NT2/D1 (cell line): Measurements from ENCODE around the gene FUCA1.

Experiments used
- DNase-seq: peaks from one replicate; pipeline ENCODE4 v3.0.0-alpha.2; 2011; ENCODE audit warnings: low read depth, low spot score
- H3K27me3 ChIP-seq: 2 replicates; pipeline ENCODE4 v1.6.0; 2011; ENCODE audit warnings: mild to moderate bottlenecking; ENCODE audit not compliant: insufficient read length, insufficient read depth
- H3K36me3 ChIP-seq: 2 replicates; pipeline ENCODE4 v1.6.1; 2011; ENCODE audit warnings: mild to moderate bottlenecking, low read length, mixed read lengths; ENCODE audit not compliant: insufficient read depth, insufficient read length
- H3K4me1 ChIP-seq: 2 replicates; pipeline ENCODE4 v1.5.1; 2011; ENCODE audit not compliant: insufficient read depth, insufficient read length
- H3K4me3 ChIP-seq: 2 replicates; pipeline ENCODE4 v1.5.1; 2011; ENCODE audit warnings: low read depth; ENCODE audit not compliant: insufficient read length
- H3K9ac ChIP-seq: 2 replicates; pipeline ENCODE4 v1.6.0; 2011; ENCODE audit warnings: low read depth; ENCODE audit not compliant: insufficient read length
- H3K9me3 ChIP-seq: 2 replicates; pipeline ENCODE4 v1.5.1; 2011; ENCODE audit warnings: mild to moderate bottlenecking, low read length; ENCODE audit not compliant: insufficient read depth
- SUZ12 ChIP-seq: IDR thresholded peaks from 2 replicates; pipeline ENCODE4 v1.6.1; 2011; ENCODE audit not compliant: insufficient read length, insufficient read depth; ENCODE audit errors: extremely low read depth
- YY1 ChIP-seq: IDR thresholded peaks from 2 replicates; pipeline ENCODE4 v1.6.1; 2011; ENCODE audit not compliant: insufficient read length, insufficient read depth
- ZNF274 ChIP-seq: IDR thresholded peaks from 2 replicates; pipeline ENCODE4 v1.6.1; 2011; ENCODE audit warnings: mild to moderate bottlenecking, low read depth, low read length

Gene FUCA1

GRCh38 chr1:23895993-23896392, 27.9 kb upstream of the FUCA1 start:
- DNase-seq = no peak
- TF ChIP-seq SUZ12 = no peak
- TF ChIP-seq ZNF274 = no peak
- no peak for TF ChIP-seq YY1
- Histone ChIP-seq H3K4me3 (no peak overlapping the region), H3K4me1 (no peaks in the 10 kb centered on the region), H3K36me3 (no peaks in the 10 kb centered on the region), H3K27me3 (no peaks in the 10 kb centered on the region), H3K9me3 (no peaks in the 10 kb centered on the region), H3K9ac (no peak overlapping the region)

GRCh38 chr1:23895082-23895481, 27.0 kb upstream of the FUCA1 start:
- H3K9ac ChIP-seq = no peak overlapping the region
- no peaks in the 10 kb centered on the region for H3K36me3 ChIP-seq
- H3K27me3 ChIP-seq = no peaks in the 10 kb centered on the region
- TF ChIP-seq YY1 (no peak), SUZ12 (no peak), ZNF274 (no peak)
- no peak for DNase-seq
- H3K9me3 ChIP-seq = no peaks in the 10 kb centered on the region
- H3K4me1 ChIP-seq = no peaks in the 10 kb centered on the region
- H3K4me3 ChIP-seq = no peak overlapping the region

GRCh38 chr1:23889074-23889473, 21.0 kb upstream of the FUCA1 start:
- no peaks in the 10 kb centered on the region for H3K27me3 ChIP-seq
- no peaks in the 10 kb centered on the region for H3K9me3 ChIP-seq
- TF ChIP-seq ZNF274 (no peak), SUZ12 (no peak), YY1 (no peak)
- no peak overlapping the region for H3K9ac ChIP-seq
- no peak for DNase-seq
- H3K36me3 ChIP-seq = no peaks in the 10 kb centered on the region
- H3K4me3 ChIP-seq = no peak overlapping the region
- no peaks in the 10 kb centered on the region for H3K4me1 ChIP-seq

GRCh38 chr1:23885222-23885621, 17.1 kb upstream of the FUCA1 start:
- Histone ChIP-seq H3K4me3 (no peak overlapping the region), H3K36me3 (no peaks in the 10 kb centered on the region), H3K27me3 (no peaks in the 10 kb centered on the region), H3K9ac (no peak overlapping the region), H3K4me1 (no peaks in the 10 kb centered on the region), H3K9me3 (no peaks in the 10 kb centered on the region)
- DNase-seq = no peak
- TF ChIP-seq ZNF274 = no peak
- no peak for TF ChIP-seq SUZ12
- no peak for TF ChIP-seq YY1

GRCh38 chr1:23882746-23883145, 14.7 kb upstream of the FUCA1 start:
- Histone ChIP-seq H3K9ac (no peak overlapping the region), H3K9me3 (peaks cover 22% of the 10 kb centered on the region), H3K4me3 (no peak overlapping the region), H3K27me3 (no peaks in the 10 kb centered on the region), H3K36me3 (no peaks in the 10 kb centered on the region), H3K4me1 (no peaks in the 10 kb centered on the region)
- no peak for DNase-seq
- TF ChIP-seq ZNF274 (no peak), SUZ12 (no peak), YY1 (no peak)

GRCh38 chr1:23879809-23880208, 11.7 kb upstream of the FUCA1 start:
- DNase-seq = no peak
- Histone ChIP-seq H3K36me3 (no peaks in the 10 kb centered on the region), H3K27me3 (no peaks in the 10 kb centered on the region), H3K9me3 (peaks cover 31% of the 10 kb centered on the region), H3K4me3 (no peak overlapping the region), H3K9ac (no peak overlapping the region), H3K4me1 (no peaks in the 10 kb centered on the region)
- TF ChIP-seq SUZ12 = no peak
- no peak for TF ChIP-seq YY1
- TF ChIP-seq ZNF274 = no peak

GRCh38 chr1:23878668-23879067, 10.6 kb upstream of the FUCA1 start:
- Histone ChIP-seq H3K9ac (no peak overlapping the region), H3K27me3 (no peaks in the 10 kb centered on the region), H3K9me3 (peaks cover 31% of the 10 kb centered on the region), H3K4me3 (no peak overlapping the region), H3K36me3 (no peaks in the 10 kb centered on the region), H3K4me1 (no peaks in the 10 kb centered on the region)
- DNase-seq = no peak
- TF ChIP-seq YY1 (no peak), SUZ12 (no peak), ZNF274 (no peak)
